Common myeloid progenitor, CD34-positive (primary cell): ENCODE measurements around the gene TNFSF10.

ENCODE experiments used
- CTCF ChIA-PET: fragments of 350-600 bp; sonication (Branson Sonifier 250); formaldehyde crosslinking; loops from one replicate; lab custom pipeline; 2021; ENCODE audit warnings: antibody characterized with exemption; lab: Charles Lee
- POLR2A ChIA-PET: fragments of 350-600 bp; sonication (Branson Sonifier 250); formaldehyde crosslinking; loops from one replicate; lab custom pipeline; 2021; ENCODE audit warnings: antibody characterized with exemption; lab: Charles Lee
- DNase-seq, 3 donors: peaks; one replicate each; pipeline versions ENCODE4 v3.0.0 to v3.0.0-alpha.2; 2013
- H3K27ac ChIP-seq, 2 experiments: 1 replicate in 1 of 2; 2 replicates in 1 of 2; pipeline ENCODE4 v1.7.0; 2013; ENCODE audit warnings: inconsistent platforms in 2 of 2, low read length in 2 of 2, mild to moderate bottlenecking in 2 of 2, low read depth in 1 of 2, moderate library complexity in 1 of 2; ENCODE audit not compliant: severe bottlenecking in 2 of 2, insufficient read depth in 1 of 2, poor library complexity in 1 of 2
- H3K27me3 ChIP-seq, 5 experiments: replicated peaks in 2 of 5; 1 replicate in 3 of 5; 2 replicates in 2 of 5; pipeline versions ENCODE4 v1.6.1 to v1.7.0; 2013; ENCODE audit warnings: low read length in 4 of 5, mild to moderate bottlenecking in 2 of 5, moderate library complexity in 2 of 5, inconsistent platforms in 1 of 5; ENCODE audit not compliant: insufficient read depth in 5 of 5, control insufficient read depth in 4 of 5
- H3K36me3 ChIP-seq, 4 experiments: 1 replicate in 2 of 4; 2 replicates in 2 of 4; pipeline versions ENCODE4 v1.6.1 to v1.7.0; 2013; ENCODE audit warnings: low read length in 3 of 4, control low read depth in 1 of 4, mild to moderate bottlenecking in 1 of 4; ENCODE audit not compliant: control insufficient read depth in 4 of 4, insufficient read depth in 4 of 4
- H3K4me1 ChIP-seq, 4 experiments: 1 replicate in 3 of 4; 2 replicates in 1 of 4; pipeline versions ENCODE4 v1.6.1 to v1.7.1; 2013; ENCODE audit warnings: low read length in 3 of 4, mild to moderate bottlenecking in 3 of 4, control low read depth in 1 of 4, inconsistent platforms in 1 of 4, moderate library complexity in 1 of 4; ENCODE audit not compliant: control insufficient read depth in 4 of 4, insufficient read depth in 4 of 4; ENCODE audit errors: control extremely low read depth in 1 of 4
- H3K4me3 ChIP-seq, 7 experiments: 1 replicate in 4 of 7; 2 replicates in 3 of 7; pipeline versions ENCODE4 v1.5.1 to v1.7.0; 2013; ENCODE audit warnings: mild to moderate bottlenecking in 7 of 7, low read length in 6 of 7, moderate library complexity in 6 of 7, inconsistent platforms in 2 of 7, low read depth in 2 of 7, control low read depth in 1 of 7; ENCODE audit not compliant: insufficient read depth in 4 of 7, control insufficient read depth in 1 of 7; ENCODE audit errors: extremely low read depth in 1 of 7
- H3K9me3 ChIP-seq, 5 experiments: 1 replicate in 4 of 5; 2 replicates in 1 of 5; pipeline versions ENCODE4 v1.6.1 to v1.7.1; 2013; ENCODE audit warnings: low read length in 4 of 5, mild to moderate bottlenecking in 2 of 5, inconsistent platforms in 1 of 5, low read depth in 1 of 5, moderate library complexity in 1 of 5; ENCODE audit not compliant: control insufficient read depth in 4 of 5, insufficient read depth in 2 of 5; ENCODE audit errors: control extremely low read depth in 1 of 5
- WGBS: methylation state at CpG from one replicate; pipeline ENCODE4 v1.1.5; 2013; ENCODE audit not compliant: insufficient coverage; 5-methylcytosine and 5-hydroxymethylcytosine counted together

TNFSF10 gene

DNA sequence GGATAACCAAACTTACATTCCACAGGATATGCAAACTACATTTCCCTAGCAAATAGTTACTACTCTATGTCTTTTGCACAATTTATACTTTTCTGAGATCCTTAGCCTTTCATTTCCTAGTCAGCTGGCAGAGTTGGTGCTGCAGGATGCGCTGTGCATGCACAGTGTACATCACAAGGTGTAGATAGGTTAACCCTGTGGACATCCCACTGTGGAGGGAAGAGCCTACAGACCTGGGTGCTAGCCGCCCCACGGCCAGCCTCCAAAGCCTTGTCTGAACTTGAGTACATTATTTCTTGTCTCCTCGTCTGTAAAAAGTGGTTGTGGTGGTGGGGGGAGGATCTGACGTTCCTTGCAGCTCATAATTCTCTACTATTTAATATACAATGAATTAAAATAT is 3.5 kb downstream of the TNFSF10 start:
- CTCF ChIA-PET, result interaction anchor here (1.3 to 5.4 kb wide), 3 partner anchors 13 to 75 kb away, joined by 3 to 38 read pairs (median 3); no protein-coding TSS in a partner anchor
- peak overlapping the region in 3 of 7 experiments; percentile 17 to 76 (median 67) for H3K4me3 ChIP-seq
- POLR2A ChIA-PET, result no interaction called here
- no peak overlapping the region for H3K27ac ChIP-seq
- DNase-seq, result no peak
- peaks cover 18 to 78% (median 49%) of the 10 kb centered on the region in 4 experiments for H3K4me1 ChIP-seq
- peaks cover 4 to 18% (median 12%) of the 10 kb centered on the region in 4 experiments for H3K36me3 ChIP-seq
- no peaks in the 10 kb centered on the region for H3K9me3 ChIP-seq
- no peaks in the 10 kb centered on the region for H3K27me3 ChIP-seq
- WGBS, result 86% methylated on average over 1 of the region's 5 CpGs

DNA sequence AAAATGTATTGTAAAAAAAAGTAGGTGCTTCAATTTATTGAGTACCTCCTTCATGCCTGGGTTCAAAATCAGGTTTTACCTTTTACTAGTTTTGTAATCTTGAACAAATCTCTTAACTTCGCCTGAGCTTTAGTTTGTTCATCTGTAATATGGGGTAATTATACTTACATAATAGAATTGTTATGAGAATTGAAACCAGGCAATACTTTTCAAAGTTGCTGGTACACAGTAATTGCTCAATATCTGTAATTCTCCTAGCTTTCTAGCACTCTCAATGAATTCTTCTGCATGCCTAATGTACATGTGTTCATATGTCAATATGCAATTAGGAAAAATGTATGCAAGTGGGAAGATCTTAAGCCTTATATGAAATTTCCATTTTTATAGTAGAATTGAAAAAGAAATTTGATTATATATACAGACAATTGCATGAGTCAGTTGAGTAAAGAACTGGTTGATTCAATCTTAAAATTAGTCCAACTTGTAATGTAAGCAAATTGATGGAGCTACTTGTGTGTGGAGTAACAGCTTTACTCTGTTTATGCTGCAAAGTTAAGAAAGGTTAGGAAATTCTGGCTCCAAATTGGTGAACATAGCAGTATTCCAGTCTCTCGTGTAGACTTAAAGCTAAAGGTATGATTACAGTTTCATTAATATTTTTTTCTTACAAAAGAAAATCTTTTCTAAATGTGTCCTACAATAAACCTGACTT is 4.1 kb downstream of the TNFSF10 start:
- peak overlapping the region in 2 of 7 experiments; percentile 67 to 76 for H3K4me3 ChIP-seq
- H3K9me3 ChIP-seq, result no peaks in the 10 kb centered on the region
- CTCF ChIA-PET, result interaction anchor here (1.3 to 5.4 kb wide), 3 partner anchors 42 to 76 kb away, joined by 3 to 38 read pairs (median 3); no protein-coding TSS in a partner anchor
- whole genome bisulfite sequencing, result no CpG with 5 or more reads among the region's 2 CpGs
- no peak overlapping the region for H3K27ac ChIP-seq
- POLR2A ChIA-PET, result no interaction called here
- H3K27me3 ChIP-seq, result no peaks in the 10 kb centered on the region
- no peak for DNase-seq
- H3K4me1 ChIP-seq, result peaks cover 21 to 82% (median 54%) of the 10 kb centered on the region in 4 experiments
- peaks cover 4 to 22% (median 16%) of the 10 kb centered on the region in 4 experiments for H3K36me3 ChIP-seq

DNA sequence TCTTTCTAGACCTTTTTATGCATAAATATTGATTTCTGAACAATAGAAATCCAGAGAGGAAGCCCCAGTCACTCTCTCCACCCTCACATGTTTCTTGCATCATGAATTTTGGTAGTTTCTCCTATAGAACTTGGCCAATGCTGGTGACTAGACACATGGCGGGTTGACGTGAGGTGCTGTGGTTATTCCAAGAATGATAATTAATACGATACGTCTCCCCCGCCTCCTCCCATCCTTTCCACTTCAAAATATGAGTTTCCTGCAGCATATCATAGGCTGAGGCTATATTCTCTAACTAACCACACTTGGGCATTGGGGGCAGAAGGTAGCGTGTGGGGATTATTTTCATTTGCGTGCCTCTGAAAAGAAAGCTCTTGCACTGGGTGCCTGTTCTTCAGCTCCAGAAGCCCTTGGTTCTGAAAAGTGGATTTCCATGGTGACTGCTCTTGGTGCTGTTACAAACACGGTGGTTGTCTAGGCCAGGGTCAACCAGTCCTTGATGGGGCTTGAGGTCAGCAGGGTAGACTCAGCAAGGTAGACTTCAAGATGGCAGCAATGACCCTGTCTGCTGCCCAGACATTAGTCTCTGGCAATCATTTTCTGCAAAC is 5.3 kb downstream of the TNFSF10 start:
- WGBS, result 100% methylated on average over 2 of the region's 8 CpGs
- no peaks in the 10 kb centered on the region for H3K27me3 ChIP-seq
- H3K27ac ChIP-seq, result no peak overlapping the region
- CTCF ChIA-PET, result interaction anchor here (0.9 to 1.4 kb wide), 2 partner anchors 43 to 59 kb away, joined by 3 read pairs; no protein-coding TSS in a partner anchor
- no peak for DNase-seq
- POLR2A ChIA-PET, result no interaction called here
- H3K9me3 ChIP-seq, result no peaks in the 10 kb centered on the region
- peaks cover 26 to 81% (median 59%) of the 10 kb centered on the region in 4 experiments for H3K4me1 ChIP-seq
- peaks cover 4 to 28% (median 20%) of the 10 kb centered on the region in 4 experiments for H3K36me3 ChIP-seq
- peak overlapping the region in 2 of 7 experiments; percentile 2 to 23 for H3K4me3 ChIP-seq

DNA sequence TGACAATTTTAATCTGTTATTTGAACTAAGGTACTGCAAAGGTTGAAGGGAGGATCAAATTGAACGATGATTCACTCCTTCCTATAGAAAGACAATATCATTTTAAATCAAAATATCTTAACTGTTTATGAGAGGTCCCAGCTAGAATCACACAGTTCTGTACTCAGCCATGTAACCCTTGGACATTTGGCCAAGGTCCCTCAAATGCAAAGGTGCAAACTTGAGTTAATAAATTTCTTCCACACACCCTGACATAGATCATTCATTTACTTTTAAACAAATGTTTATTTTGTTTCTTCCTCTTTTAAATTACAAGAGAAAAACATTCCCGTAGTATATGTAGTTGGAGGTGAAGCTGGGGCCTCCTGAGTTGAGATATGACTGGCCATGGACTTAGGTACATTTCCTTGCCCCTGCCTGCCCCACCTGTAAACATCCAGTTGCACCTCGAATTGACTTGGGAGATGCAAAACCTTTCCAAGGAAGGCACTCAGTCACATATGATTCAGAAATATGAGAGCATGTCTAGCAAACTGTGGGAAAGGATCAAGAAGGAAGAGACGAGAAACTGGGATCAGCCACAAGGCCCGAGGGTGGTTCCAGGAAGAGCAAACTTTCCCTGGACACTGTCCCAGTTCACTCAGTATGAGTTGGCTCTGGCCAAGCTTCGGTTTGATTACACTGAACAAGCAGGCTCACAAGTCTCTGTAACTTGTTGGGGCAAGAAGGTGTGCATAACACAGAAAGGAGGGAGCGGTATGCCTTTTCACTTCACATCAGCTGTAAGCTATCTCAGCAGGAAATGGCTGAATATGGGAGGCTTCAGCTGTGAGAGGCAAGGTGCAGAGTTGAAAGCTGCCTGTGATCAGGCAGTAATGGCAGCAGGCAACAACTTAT is 6.7 kb downstream of the TNFSF10 start:
- no peak for DNase-seq
- Histone ChIP-seq H3K4me3 (no peak overlapping the region), H3K27me3 (no peaks in the 10 kb centered on the region), H3K9me3 (no peaks in the 10 kb centered on the region), H3K36me3 (peaks cover 6 to 33% (median 21%) of the 10 kb centered on the region in 4 experiments), H3K27ac (peak overlapping the region in 1 of 2 experiments; percentile 22), H3K4me1 (peaks cover 31 to 89% (median 72%) of the 10 kb centered on the region in 4 experiments)
- ChIA-PET POLR2A (no interaction called here), CTCF (interaction anchor here (1.0 to 1.9 kb wide), 4 partner anchors 19 to 78 kb away, joined by 3 to 5 read pairs (median 4); no protein-coding TSS in a partner anchor)
- WGBS, result 91% methylated on average over 5 of the region's 7 CpGs

- peaks cover 7 to 43% (median 31%) of the 10 kb centered on the region in 4 experiments for H3K36me3 ChIP-seq
- 83% methylated on average over 1 of the region's 4 CpGs for WGBS
- peak overlapping the region in 1 of 2 experiments; percentile 50 for H3K27ac ChIP-seq
- no peaks in the 10 kb centered on the region for H3K9me3 ChIP-seq
- POLR2A ChIA-PET, result interaction anchor here (1.4 kb wide), 1 partner anchor 77 kb away, joined by 3 read pairs; no protein-coding TSS in a partner anchor
- peak overlapping the region in 2 of 7 experiments; percentile 10 to 15 for H3K4me3 ChIP-seq
- peaks cover 33 to 90% (median 74%) of the 10 kb centered on the region in 4 experiments for H3K4me1 ChIP-seq
- CTCF ChIA-PET, result interaction anchor here (0.8 to 1.9 kb wide), 5 partner anchors 9 to 81 kb away, joined by 3 to 5 read pairs (median 4); no protein-coding TSS in a partner anchor
- H3K27me3 ChIP-seq, result no peaks in the 10 kb centered on the region
- peak in 2 of 3 donors; percentile 68 to 72 for DNase-seq
These were observed 7.9 kb downstream of the TNFSF10 start for GRCh38 chr3:172515130-172515918.

- Histone ChIP-seq H3K36me3 (peaks cover 11 to 48% (median 33%) of the 10 kb centered on the region in 4 experiments), H3K27ac (no peak overlapping the region), H3K9me3 (no peaks in the 10 kb centered on the region), H3K4me3 (peak overlapping the region in 1 of 7 experiments; percentile 32), H3K4me1 (peaks cover 33 to 89% (median 68%) of the 10 kb centered on the region in 4 experiments), H3K27me3 (no peaks in the 10 kb centered on the region)
- ChIA-PET POLR2A (interaction anchor here (1.4 kb wide), 1 partner anchor 78 kb away, joined by 3 read pairs; no protein-coding TSS in a partner anchor), CTCF (interaction anchor here (0.8 to 1.9 kb wide), 3 partner anchors 9 to 80 kb away, joined by 4 to 5 read pairs (median 4); no protein-coding TSS in a partner anchor)
- no peak for DNase-seq
- WGBS, result 87% methylated on average over 3 of the region's 4 CpGs
These were observed 8.6 kb downstream of the TNFSF10 start for GRCh38 chr3:172514678-172515077.
